ENCODE data around the gene TATDN3.

The TATDN3 gene, protein sequence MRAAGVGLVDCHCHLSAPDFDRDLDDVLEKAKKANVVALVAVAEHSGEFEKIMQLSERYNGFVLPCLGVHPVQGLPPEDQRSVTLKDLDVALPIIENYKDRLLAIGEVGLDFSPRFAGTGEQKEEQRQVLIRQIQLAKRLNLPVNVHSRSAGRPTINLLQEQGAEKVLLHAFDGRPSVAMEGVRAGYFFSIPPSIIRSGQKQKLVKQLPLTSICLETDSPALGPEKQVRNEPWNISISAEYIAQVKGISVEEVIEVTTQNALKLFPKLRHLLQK

GRCh38 chr1:212791676-212792395 lies at the start of gene TATDN3, which contains the start of gene NSL1:
TATDN3 (plus strand) TSS chr1:212791894; CDS start chr1:212791922, 28 bp downstream.
NSL1 (minus strand) TSS chr1:212791777; CDS start chr1:212791763, 14 bp downstream.
- peak within 1 kb of the TSS; percentile 71 for H3K4me3 ChIP-seq (ENCODE audit: low read depth, low read length)
- no peak for TF ChIP-seq CTCF (IDR thresholded peaks at IDR 0.05; ENCODE audit: low read depth, low read length)

DNA sequence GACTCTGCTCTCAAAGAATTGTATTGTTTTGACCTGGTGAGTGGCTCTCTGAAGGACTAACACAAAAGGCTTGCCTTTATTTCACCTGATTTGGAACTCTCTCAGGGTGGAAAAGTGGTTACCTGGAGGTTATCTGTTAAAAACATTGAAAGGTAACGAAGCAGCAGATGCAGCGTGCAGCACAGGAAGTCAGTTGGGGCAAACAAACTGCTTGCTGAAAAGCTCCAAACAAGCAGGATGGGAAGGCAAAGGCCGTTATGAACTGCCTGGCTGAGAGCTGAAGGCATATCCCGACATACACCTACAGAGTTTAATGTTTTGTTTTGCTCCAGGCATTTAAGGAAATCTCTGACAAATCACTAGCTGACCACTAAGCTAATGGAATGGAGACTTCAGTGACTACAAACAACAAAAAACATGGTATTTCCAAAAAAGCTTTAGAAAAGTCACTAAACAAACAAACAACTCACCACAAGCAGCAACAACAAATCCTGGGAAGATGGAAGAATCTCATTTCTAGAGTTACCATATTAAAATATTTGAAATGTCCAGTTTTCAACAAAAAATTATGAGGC lies 47.7 kb upstream of the TATDN3 start:
- H3K4me3 ChIP-seq (ENCODE audit: low read depth, low read length): no peak overlapping the region
- no peak for TF ChIP-seq CTCF (IDR thresholded peaks at IDR 0.05; ENCODE audit: low read depth, low read length)

GRCh38 chr1:212745303-212745702 lies 46.4 kb upstream of the TATDN3 start:
- no peak overlapping the region for H3K4me3 ChIP-seq (ENCODE audit: low read depth, low read length)
- TF ChIP-seq CTCF (IDR thresholded peaks at IDR 0.05; ENCODE audit: low read depth, low read length): no peak

DNA sequence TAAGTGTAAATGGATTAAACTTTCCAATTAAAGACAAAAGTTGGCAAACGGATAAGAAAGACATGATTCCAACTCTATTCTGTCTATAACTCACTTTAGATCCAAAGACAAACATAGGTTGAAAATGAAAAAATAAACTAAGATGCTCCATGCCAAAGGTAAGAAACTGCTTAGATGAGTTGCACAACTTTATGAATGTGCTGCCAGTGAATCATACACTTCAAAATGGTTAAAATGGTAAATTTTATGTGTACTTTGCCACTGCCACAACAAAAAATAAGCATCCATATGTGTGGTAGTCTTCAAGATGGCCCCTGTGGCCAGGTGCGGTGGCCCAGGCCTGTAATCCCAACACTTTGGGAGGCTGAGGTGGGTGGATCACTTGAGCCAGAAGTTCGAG lies 45.1 kb upstream of the TATDN3 start:
- TF ChIP-seq CTCF (IDR thresholded peaks at IDR 0.05; ENCODE audit: low read depth, low read length): no peak
- no peak overlapping the region for H3K4me3 ChIP-seq (ENCODE audit: low read depth, low read length)

DNA sequence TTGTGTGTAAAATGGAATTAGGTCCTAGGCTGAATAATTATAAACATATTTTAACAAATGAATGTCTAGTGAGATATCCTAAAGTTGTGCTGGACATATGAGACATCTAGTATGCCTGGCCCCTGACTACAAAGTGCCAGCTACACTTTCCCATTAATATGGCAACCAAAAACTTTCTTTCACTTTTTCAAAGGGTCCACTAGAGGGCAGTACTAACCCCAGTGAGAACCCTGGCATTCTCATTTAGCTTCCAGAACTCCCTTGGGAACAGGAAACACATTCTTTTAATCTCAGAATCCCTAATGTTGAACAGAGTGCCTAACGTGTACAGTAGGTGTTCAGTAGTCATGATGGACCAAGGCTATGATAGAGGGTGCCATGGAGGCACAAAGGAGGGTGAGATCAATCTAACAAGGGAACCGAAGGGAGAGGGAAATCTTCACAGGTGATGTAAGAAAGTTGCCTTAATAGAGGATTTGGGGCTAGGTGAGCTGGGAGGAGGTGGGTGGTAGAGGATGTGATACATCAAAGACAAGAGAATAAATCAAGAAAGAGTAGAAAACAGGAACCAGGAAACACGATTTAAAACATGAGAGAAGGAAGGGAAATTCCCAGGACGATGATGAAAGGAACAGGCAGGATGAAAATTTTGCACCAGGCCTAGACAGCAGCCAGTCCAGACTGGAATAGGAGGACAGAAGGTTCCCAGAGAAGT lies 41.7 kb upstream of the TATDN3 start:
- TF ChIP-seq CTCF (IDR thresholded peaks at IDR 0.05; ENCODE audit: low read depth, low read length): peak; percentile 41; the same call in 1 of the 2 replicates
- no peak overlapping the region for H3K4me3 ChIP-seq (ENCODE audit: low read depth, low read length)

DNA sequence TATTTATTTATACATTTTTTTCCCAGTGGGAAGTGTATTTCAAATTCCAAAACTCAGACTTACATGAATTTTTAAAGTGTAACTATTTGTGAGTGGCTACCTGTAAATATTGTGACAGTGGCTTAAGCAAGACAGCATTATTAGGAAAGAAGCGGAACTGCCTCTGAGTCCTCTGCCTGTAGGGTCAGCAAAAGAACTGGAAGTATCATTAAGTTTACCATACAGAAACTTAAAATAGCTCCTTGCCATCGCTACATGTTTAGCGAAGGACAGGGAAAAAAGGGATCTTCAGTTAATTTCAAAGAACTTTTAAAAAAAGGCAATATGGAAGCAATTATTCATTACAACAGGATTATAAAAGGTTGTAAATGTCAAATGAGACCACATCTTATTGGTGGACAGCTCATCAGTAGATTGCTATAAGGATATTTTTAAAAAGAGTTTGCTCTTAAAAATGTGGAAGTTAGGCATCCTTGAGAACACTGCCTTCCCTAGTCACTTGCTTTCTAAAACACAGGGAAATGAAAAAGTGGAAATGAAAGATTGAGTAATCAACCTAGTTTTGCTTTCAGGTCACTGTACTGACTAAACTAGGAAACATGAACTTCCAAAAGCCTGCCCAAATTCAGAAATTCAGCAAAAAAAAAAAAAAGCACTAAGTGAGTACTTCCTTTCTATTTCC lies 39.3 kb upstream of the TATDN3 start:
- no peak for TF ChIP-seq CTCF (IDR thresholded peaks at IDR 0.05; ENCODE audit: low read depth, low read length)
- H3K4me3 ChIP-seq (ENCODE audit: low read depth, low read length): peak overlapping the region; percentile 16; the same call in 1 of the 2 replicates
